DND-41 (cell line): ENCODE results near the gene CACNB3.
"Not testable (repeated sequence)": the region's sequence is repeated elsewhere in the genome, so short reads cannot be mapped to it uniquely, and the experiment has no call there.

Experiments used
- ATAC-seq: fragments of 200-7000 bp; cut with Tn5 transposase; 3 replicates; pipeline ENCODE4 v1.9.1; 2021; ENCODE audit warnings: low read depth; ENCODE audit not compliant: insufficient read depth
- DNase-seq: peaks from one replicate; pipeline ENCODE4 v3.0.0-alpha.2; 2020
- H2AFZ ChIP-seq: 2 replicates; pipeline ENCODE4 v1.6.0; 2012; ENCODE audit warnings: low read depth, low read length
- H3K27ac ChIP-seq: 2 replicates; pipeline ENCODE4 v1.5.1; 2012; ENCODE audit warnings: low read length, inconsistent platforms
- H3K27me3 ChIP-seq: fragments of 200-600 bp; sonication (generic); 2 replicates; pipeline ENCODE4 v1.6.0; 2012; ENCODE audit warnings: low read length, mild to moderate bottlenecking, inconsistent platforms; ENCODE audit not compliant: insufficient read depth, poor library complexity
- H3K36me3 ChIP-seq: 2 replicates; pipeline ENCODE4 v1.5.1; 2012; ENCODE audit warnings: low read length, inconsistent platforms; ENCODE audit not compliant: insufficient read depth
- H3K4me1 ChIP-seq: 2 replicates; pipeline ENCODE4 v1.5.1; 2012; ENCODE audit warnings: mild to moderate bottlenecking, low read length; ENCODE audit not compliant: insufficient read depth
- H3K4me2 ChIP-seq: 2 replicates; pipeline ENCODE4 v1.6.0; 2012; ENCODE audit warnings: mild to moderate bottlenecking, moderate library complexity, low read length, inconsistent platforms; ENCODE audit not compliant: insufficient read depth
- H3K4me3 ChIP-seq, 2 experiments: fragments of 200-600 bp in 1 of 2; shearing (Covaris generic) in 1 of 2; 2 replicates each; pipeline ENCODE4 v1.5.1; 2012 to 2016; ENCODE audit warnings: inconsistent platforms in 2 of 2, low read length in 2 of 2, mild to moderate bottlenecking in 2 of 2, low read depth in 1 of 2, moderate library complexity in 1 of 2
- H3K79me2 ChIP-seq: 2 replicates; pipeline ENCODE4 v1.6.0; 2012; ENCODE audit warnings: low read length, inconsistent platforms; ENCODE audit not compliant: insufficient read depth
- H3K9ac ChIP-seq: 2 replicates; pipeline ENCODE4 v1.6.0; 2012; ENCODE audit warnings: low read depth, mild to moderate bottlenecking, inconsistent platforms, low read length, moderate library complexity
- H3K9me3 ChIP-seq: 2 replicates; pipeline ENCODE4 v1.5.1; 2012; ENCODE audit warnings: low read length, moderate library complexity, mild to moderate bottlenecking, inconsistent platforms; ENCODE audit not compliant: insufficient read depth, severe bottlenecking
- H4K20me1 ChIP-seq: 2 replicates; pipeline ENCODE4 v1.6.0; 2012; ENCODE audit warnings: low read length; ENCODE audit not compliant: insufficient read depth
- EZH2 ChIP-seq: IDR thresholded peaks from 3 replicates; pipeline ENCODE4 v1.6.1; 2012; ENCODE audit warnings: borderline replicate concordance, low read depth, mild to moderate bottlenecking, moderate library complexity, low read length, inconsistent platforms; ENCODE audit not compliant: severe bottlenecking
- TF ChIP-seq, protein P1 (sequence below): IDR thresholded peaks from 2 replicates; pipeline ENCODE4 v1.5.1; 2012; ENCODE audit warnings: borderline replicate concordance, low read length, moderate library complexity, mild to moderate bottlenecking; ENCODE audit not compliant: poor library complexity, severe bottlenecking; ENCODE audit errors: extremely low read depth

CACNB3 gene

DNA sequence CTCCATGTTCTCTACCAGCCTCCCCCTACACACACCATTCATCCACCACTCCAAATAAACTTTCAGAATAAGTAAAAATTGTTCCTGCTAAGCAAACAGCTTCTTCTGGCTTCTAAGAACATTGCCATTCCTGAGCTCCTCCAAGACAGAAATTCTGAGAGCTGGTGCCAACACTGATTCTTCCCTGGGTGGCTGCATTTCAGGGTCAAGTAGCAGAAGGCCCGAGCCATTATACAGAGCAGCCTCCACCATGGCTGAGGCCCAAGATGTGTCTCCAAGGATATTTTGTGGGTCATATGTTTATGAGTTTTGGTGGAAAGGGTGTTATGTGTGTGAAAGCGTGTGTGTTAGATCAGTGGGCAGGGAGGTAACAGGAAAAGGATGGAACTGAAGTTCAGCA, 50.9 kb downstream of the CACNB3 start:
- H3K27ac ChIP-seq = no peak overlapping the region
- TF ChIP-seq, protein P1, sequence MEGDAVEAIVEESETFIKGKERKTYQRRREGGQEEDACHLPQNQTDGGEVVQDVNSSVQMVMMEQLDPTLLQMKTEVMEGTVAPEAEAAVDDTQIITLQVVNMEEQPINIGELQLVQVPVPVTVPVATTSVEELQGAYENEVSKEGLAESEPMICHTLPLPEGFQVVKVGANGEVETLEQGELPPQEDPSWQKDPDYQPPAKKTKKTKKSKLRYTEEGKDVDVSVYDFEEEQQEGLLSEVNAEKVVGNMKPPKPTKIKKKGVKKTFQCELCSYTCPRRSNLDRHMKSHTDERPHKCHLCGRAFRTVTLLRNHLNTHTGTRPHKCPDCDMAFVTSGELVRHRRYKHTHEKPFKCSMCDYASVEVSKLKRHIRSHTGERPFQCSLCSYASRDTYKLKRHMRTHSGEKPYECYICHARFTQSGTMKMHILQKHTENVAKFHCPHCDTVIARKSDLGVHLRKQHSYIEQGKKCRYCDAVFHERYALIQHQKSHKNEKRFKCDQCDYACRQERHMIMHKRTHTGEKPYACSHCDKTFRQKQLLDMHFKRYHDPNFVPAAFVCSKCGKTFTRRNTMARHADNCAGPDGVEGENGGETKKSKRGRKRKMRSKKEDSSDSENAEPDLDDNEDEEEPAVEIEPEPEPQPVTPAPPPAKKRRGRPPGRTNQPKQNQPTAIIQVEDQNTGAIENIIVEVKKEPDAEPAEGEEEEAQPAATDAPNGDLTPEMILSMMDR = no peak
- TF ChIP-seq EZH2 = no peak

DNA sequence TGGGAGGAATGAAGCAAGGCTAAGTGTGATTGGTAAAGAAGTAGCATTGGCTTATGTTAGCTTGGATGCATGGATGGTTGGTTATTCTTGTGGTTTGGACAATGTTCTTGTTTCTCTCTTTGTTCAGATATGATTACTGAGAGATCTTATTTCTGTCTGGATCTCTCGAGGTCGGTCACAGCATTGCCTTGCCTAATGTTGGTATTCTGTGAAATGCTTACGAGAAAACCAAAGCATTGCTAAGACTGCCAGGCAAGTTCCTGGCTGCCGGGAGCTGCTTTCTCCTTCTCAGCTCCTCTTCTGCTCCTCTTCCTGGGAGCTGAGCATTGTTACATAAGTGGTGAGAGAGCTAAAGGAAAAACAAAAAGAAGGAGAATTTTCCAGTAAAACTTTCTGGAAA, 54.8 kb downstream of the CACNB3 start:
- H3K9me3 ChIP-seq = no peaks in the 10 kb centered on the region
- no peak overlapping the region for H2AFZ ChIP-seq
- H3K4me3 ChIP-seq = no peak overlapping the region
- no peak for TF ChIP-seq EZH2
- TF ChIP-seq, protein P1 = no peak
- H3K27ac ChIP-seq = no peak overlapping the region
- no peaks in the 10 kb centered on the region for H3K79me2 ChIP-seq
- H3K4me1 ChIP-seq = no peaks in the 10 kb centered on the region
- H3K27me3 ChIP-seq = no peaks in the 10 kb centered on the region
- no peaks in the 10 kb centered on the region for H3K36me3 ChIP-seq
- H3K4me2 ChIP-seq = no peak overlapping the region
- ATAC-seq (no peak), DNase-seq (no peak)
- no peaks in the 10 kb centered on the region for H4K20me1 ChIP-seq
- H3K9ac ChIP-seq = no peak overlapping the region

More for the DNA sequence above, 50.9 kb downstream of the CACNB3 start:
- H3K4me1 ChIP-seq = peaks cover 20% of the 10 kb centered on the region
- no peak overlapping the region for H3K4me2 ChIP-seq
- no peaks in the 10 kb centered on the region for H3K9me3 ChIP-seq
- peaks cover 9% of the 10 kb centered on the region for H3K27me3 ChIP-seq
- ATAC-seq (no peak), DNase-seq (no peak)
- H3K4me3 ChIP-seq = no peak overlapping the region
- no peaks in the 10 kb centered on the region for H3K36me3 ChIP-seq
- no peaks in the 10 kb centered on the region for H3K79me2 ChIP-seq
- no peak overlapping the region for H2AFZ ChIP-seq
- no peaks in the 10 kb centered on the region for H4K20me1 ChIP-seq
- no peak overlapping the region for H3K9ac ChIP-seq

DNA sequence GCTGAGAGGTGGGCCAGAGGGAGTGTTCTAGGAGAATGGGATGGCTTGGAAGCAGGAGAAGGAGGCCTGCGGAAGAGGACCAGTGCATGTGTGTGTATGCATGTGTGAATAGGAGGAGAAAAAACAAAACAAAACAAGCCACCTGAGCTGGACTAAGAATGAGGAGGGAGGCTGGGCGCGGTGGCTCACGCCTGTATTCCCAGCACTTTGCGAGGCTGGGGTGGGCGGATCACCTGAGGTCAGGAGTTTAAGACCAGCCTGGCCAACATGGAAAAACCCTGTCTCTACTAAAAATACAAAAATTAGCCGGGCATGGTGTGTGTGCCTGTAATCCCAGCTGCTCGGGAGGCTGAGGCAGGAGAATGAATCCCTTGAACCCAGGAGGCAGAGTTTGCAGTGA, 55.2 kb downstream of the CACNB3 start:
- H3K27ac ChIP-seq, H3K79me2 ChIP-seq, H3K9me3 ChIP-seq, H4K20me1 ChIP-seq, H3K9ac ChIP-seq, H3K36me3 ChIP-seq, ATAC-seq, DNase-seq, H3K27me3 ChIP-seq, H3K4me1 ChIP-seq, H3K4me2 ChIP-seq, H3K4me3 ChIP-seq, H2AFZ ChIP-seq: not testable (repeated sequence)

DNA sequence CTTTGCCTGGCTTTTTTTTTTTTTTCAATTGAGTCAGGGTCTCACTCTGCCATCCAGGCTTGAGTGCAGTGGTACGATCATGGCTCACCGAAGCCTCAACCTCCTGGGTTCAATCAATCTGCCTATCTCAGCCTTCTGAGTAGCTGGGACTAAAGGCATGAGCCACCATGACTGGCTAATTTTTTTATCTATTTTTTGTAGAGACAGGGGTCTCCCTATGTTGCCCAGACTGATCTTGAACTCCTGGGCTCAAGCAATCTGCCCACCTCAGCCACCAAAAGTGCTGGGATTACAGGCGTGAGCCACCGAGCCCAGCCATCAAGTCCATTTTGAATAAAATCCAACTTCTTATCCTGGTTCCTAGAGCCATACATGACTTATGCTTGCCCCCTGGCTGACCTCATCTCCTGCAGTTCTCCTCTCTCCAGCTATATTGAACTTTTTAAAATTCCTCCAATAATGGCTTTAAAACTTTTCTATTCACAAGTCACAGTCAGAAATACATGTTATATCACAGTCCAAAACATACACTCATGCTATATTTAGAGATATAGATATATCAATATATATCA, 57.7 kb downstream of the CACNB3 start:
- Histone ChIP-seq H3K4me3 (no peak overlapping the region), H3K9ac (no peak overlapping the region), H3K4me2 (no peak overlapping the region), H4K20me1 (no peaks in the 10 kb centered on the region), H3K9me3 (no peaks in the 10 kb centered on the region), H3K4me1 (no peaks in the 10 kb centered on the region), H3K79me2 (no peaks in the 10 kb centered on the region), H3K27me3 (peaks cover 8% of the 10 kb centered on the region), H3K27ac (no peak overlapping the region), H2AFZ (no peak overlapping the region), H3K36me3 (no peaks in the 10 kb centered on the region)
- ATAC-seq (no peak), DNase-seq (no peak)
- TF ChIP-seq, protein P1 = no peak
- no peak for TF ChIP-seq EZH2
